IMR-90 (cell line): Measurements from ENCODE around the gene CLRN3. TPM values are rescaled to one million over a fixed set of nuclear protein-coding genes. Genes with fewer than 3 reads are reported as not detected.

Experiments
- ATAC-seq: fragments of 200-7000 bp; cut with Tn5 transposase; 2 replicates; pipeline ENCODE4 v1.9.1; 2020; ENCODE audit warnings: low read depth, mild to moderate bottlenecking, moderate library complexity
- BruUV-seq: library from RNA; stranded (reverse); fragments of 400-500 nt; replicated peaks from 2 replicates; lab custom pipeline; 2021; lab: Mats Ljungman, UMichigan
- CTCF ChIA-PET: fragments of 300-600 bp; formaldehyde crosslinking; extraction: SDS; loops from one replicate; lab custom pipeline; 2021; ENCODE audit warnings: antibody characterized with exemption; lab: Yijun Ruan, JAX
- POLR2A ChIA-PET: fragments of 300-600 bp; sonication (Branson Sonifier 250); formaldehyde crosslinking; loops from one replicate; lab custom pipeline; 2022; ENCODE audit warnings: antibody characterized with exemption; ENCODE audit not compliant: unreplicated experiment; lab: Charles Lee
- DNase-seq: peaks from one replicate; pipeline ENCODE4 v3.0.0; 2013
- H2AFZ ChIP-seq: replicated peaks from 2 replicates; pipeline ENCODE3; 2013; ENCODE audit warnings: low read length, mild to moderate bottlenecking; ENCODE audit not compliant: poor library complexity
- H2AK5ac ChIP-seq: 2 replicates; pipeline ENCODE4 v1.6.1; 2013; ENCODE audit warnings: low read depth, low read length, inconsistent platforms
- H2AK9ac ChIP-seq: replicated peaks from 2 replicates; pipeline ENCODE3; 2013; ENCODE audit warnings: mild to moderate bottlenecking, low read depth, low read length, moderate library complexity; ENCODE audit not compliant: poor library complexity
- H2BK120ac ChIP-seq: 2 replicates; pipeline ENCODE4 v1.6.1; 2013; ENCODE audit warnings: low read depth, low read length, inconsistent platforms
- H2BK15ac ChIP-seq: 3 replicates; pipeline ENCODE4 v1.6.1; 2013; ENCODE audit warnings: low read depth, low read length, inconsistent platforms
- H2BK20ac ChIP-seq: 2 replicates; pipeline ENCODE4 v1.6.1; 2013; ENCODE audit warnings: low read depth, mild to moderate bottlenecking, inconsistent platforms, low read length, moderate library complexity
- H2BK5ac ChIP-seq: 2 replicates; pipeline ENCODE4 v1.6.1; 2013; ENCODE audit warnings: mild to moderate bottlenecking, low read depth, low read length, inconsistent platforms; ENCODE audit not compliant: poor library complexity, severe bottlenecking
- H3K14ac ChIP-seq: replicated peaks from 2 replicates; pipeline ENCODE4 v1.6.1; 2013; ENCODE audit warnings: low read depth, low read length, inconsistent platforms
- H3K18ac ChIP-seq: 2 replicates; pipeline ENCODE4 v1.6.1; 2013; ENCODE audit warnings: low read depth, low read length, control low read depth
- H3K23ac ChIP-seq: 2 replicates; pipeline ENCODE4 v1.6.1; 2013; ENCODE audit warnings: low read depth, low read length, inconsistent platforms
- H3K27ac ChIP-seq: 2 replicates; pipeline ENCODE4 v1.5.1; 2013; ENCODE audit warnings: mild to moderate bottlenecking, control low read depth, low read length; ENCODE audit not compliant: insufficient read depth
- H3K27me3 ChIP-seq: 2 replicates; pipeline ENCODE4 v1.6.1; 2013; ENCODE audit warnings: low read length; ENCODE audit not compliant: control insufficient read depth, insufficient read depth
- H3K36me3 ChIP-seq: 2 replicates; pipeline ENCODE4 v1.6.1; 2013; ENCODE audit warnings: low read length, mixed read lengths; ENCODE audit not compliant: control insufficient read depth, insufficient read depth
- H3K4ac ChIP-seq: 2 replicates; pipeline ENCODE4 v1.6.1; 2013; ENCODE audit warnings: low read depth, low read length, inconsistent platforms
- H3K4me1 ChIP-seq: 2 replicates; pipeline ENCODE4 v1.6.1; 2013; ENCODE audit warnings: low read length, mixed read lengths; ENCODE audit not compliant: control insufficient read depth, insufficient read depth
- H3K4me2 ChIP-seq: 2 replicates; pipeline ENCODE4 v1.6.1; 2013; ENCODE audit warnings: low read depth, mild to moderate bottlenecking, control low read depth, low read length, moderate library complexity
- H3K4me3 ChIP-seq: 2 replicates; pipeline ENCODE4 v1.5.1; 2013; ENCODE audit warnings: low read depth, mild to moderate bottlenecking, control low read depth, low read length, moderate library complexity; ENCODE audit not compliant: insufficient read depth
- H3K56ac ChIP-seq: 2 replicates; pipeline ENCODE4 v1.6.1; 2013; ENCODE audit warnings: low read length, inconsistent platforms; ENCODE audit not compliant: insufficient read depth; ENCODE audit errors: extremely low read depth
- H3K79me1 ChIP-seq, 2 experiments: 2 replicates each; pipeline ENCODE4 v1.6.1; 2013; ENCODE audit warnings: low read length in 2 of 2, inconsistent platforms in 1 of 2, low read depth in 1 of 2
- H3K9ac ChIP-seq: 2 replicates; pipeline ENCODE4 v1.6.1; 2013; ENCODE audit warnings: low read depth, low read length, control low read depth
- H3K9me1 ChIP-seq: 2 replicates; pipeline ENCODE4 v1.6.1; 2013; ENCODE audit warnings: low read length, inconsistent platforms; ENCODE audit not compliant: insufficient read depth
- H3K9me3 ChIP-seq: 2 replicates; pipeline ENCODE4 v1.6.1; 2013; ENCODE audit warnings: low read length; ENCODE audit not compliant: control insufficient read depth, insufficient read depth
- H4K20me1 ChIP-seq: 2 replicates; pipeline ENCODE4 v1.6.1; 2013; ENCODE audit warnings: low read length, inconsistent platforms; ENCODE audit not compliant: insufficient read depth
- H4K5ac ChIP-seq: 2 replicates; pipeline ENCODE4 v1.6.1; 2013; ENCODE audit warnings: mild to moderate bottlenecking, low read depth, low read length, control low read depth
- H4K8ac ChIP-seq, 2 experiments: 2 replicates each; pipeline ENCODE4 v1.6.1; 2013; ENCODE audit warnings: low read depth in 2 of 2, low read length in 2 of 2, control low read depth in 1 of 2, inconsistent platforms in 1 of 2
- H4K91ac ChIP-seq: 2 replicates; pipeline ENCODE4 v1.6.1; 2013; ENCODE audit warnings: low read depth, low read length, inconsistent platforms; ENCODE audit not compliant: insufficient read depth
- BHLHE40 ChIP-seq: fragments of 150-350 bp; IDR thresholded peaks from 2 replicates; pipeline ENCODE4 v1.6.1; 2016; ENCODE audit warnings: mild to moderate bottlenecking, low read depth, low read length
- CEBPB ChIP-seq: IDR thresholded peaks from 2 replicates; pipeline ENCODE4 v1.6.1; 2012; ENCODE audit warnings: low read depth, low read length, improper control_type of control experiment
- MXI1 ChIP-seq: IDR thresholded peaks from 2 replicates; pipeline ENCODE4 v1.6.1; 2012; ENCODE audit warnings: low read depth, mild to moderate bottlenecking, low read length, moderate library complexity, borderline replicate concordance
- NFE2L2 ChIP-seq: fragments of 150-350 bp; IDR thresholded peaks from 2 replicates; pipeline ENCODE4 v1.6.1; 2016; ENCODE audit warnings: low read depth, mild to moderate bottlenecking, low read length
- POLR2A ChIP-seq: IDR thresholded peaks from 2 replicates; pipeline ENCODE4 v1.6.1; 2012; ENCODE audit warnings: mild to moderate bottlenecking, low read depth, low read length
- RCOR1 ChIP-seq: IDR thresholded peaks from 2 replicates; pipeline ENCODE4 v1.6.1; 2012; ENCODE audit warnings: mild to moderate bottlenecking, low read length, improper control_type of control experiment; ENCODE audit not compliant: insufficient replicate concordance
- RFX5 ChIP-seq: IDR thresholded peaks from 2 replicates; pipeline ENCODE4 v1.8.0; 2012; ENCODE audit warnings: low read depth, mild to moderate bottlenecking, low read length, moderate library complexity
- WGBS, 2 experiments: methylation state at CpG; one replicate each; pipeline versions ENCODE4 v1.1.5 to v1.1.7; 2013; ENCODE audit warnings: missing lambda C conversion rate in 2 of 2; ENCODE audit not compliant: insufficient read length in 1 of 2; ENCODE audit errors: extremely low coverage in 2 of 2; 5-methylcytosine and 5-hydroxymethylcytosine counted together
- dilution Hi-C: fragments of 300-500 bp; cut with HindIII; formaldehyde crosslinking; loops from one replicate; pipeline ENCODE4 v1.14.3; 2018; ENCODE audit warnings: low sequenced_read_pairs; ENCODE audit not compliant: unreplicated experiment
- in situ Hi-C: fragments of 300-500 bp; cut with MboI; formaldehyde crosslinking; loops from 3 replicates; pipeline ENCODE4 v1.14.3; 2019; ENCODE audit warnings: low sequenced_read_pairs, inconsistent platforms, mixed read lengths
- intact Hi-C: fragments of 100-400 bp; cut with micrococcal nuclease; formaldehyde crosslinking; loops from 2 replicates; pipeline ENCODE4 v1.10.0; 2022
- polyA plus RNA-seq, 3 experiments: library from polyadenylated mRNA; depleted of rRNA; stranded (reverse); fragments of >200 nt; gene quantifications; 2 replicates each; pipeline ENCODE4 v1.2.3, GENCODE V29; 2012; ENCODE audit warnings: low replicate concordance in 1 of 3
- total RNA-seq: library from RNA; depleted of rRNA; stranded (reverse); fragments of >200 nt; gene quantifications from 2 replicates; pipeline ENCODE4 v1.2.3, GENCODE V29; 2012
- TF ChIP-seq, protein P1 (sequence below): fragments of 150-350 bp; IDR thresholded peaks from 2 replicates; pipeline ENCODE4 v1.6.1; 2017; ENCODE audit warnings: mild to moderate bottlenecking, antibody characterized with exemption, low read length, low read depth
- TF ChIP-seq, protein P2 (sequence below): fragments of 150-350 bp; IDR thresholded peaks from 2 replicates; pipeline ENCODE4 v1.6.1; 2016; ENCODE audit warnings: low read depth, mild to moderate bottlenecking, low read length, moderate library complexity, borderline replicate concordance
- TF ChIP-seq, protein P3 (sequence below): conservative IDR thresholded peaks from 2 replicates; pipeline ENCODE4 v1.5.1; 2012; ENCODE audit warnings: mild to moderate bottlenecking, low read depth, low read length, improper control_type of control experiment

The CLRN3 gene
- total and polyA plus RNA-seq, 2 of the 4 experiments (the other 2 are of a cell fraction) = not detected

DNA sequence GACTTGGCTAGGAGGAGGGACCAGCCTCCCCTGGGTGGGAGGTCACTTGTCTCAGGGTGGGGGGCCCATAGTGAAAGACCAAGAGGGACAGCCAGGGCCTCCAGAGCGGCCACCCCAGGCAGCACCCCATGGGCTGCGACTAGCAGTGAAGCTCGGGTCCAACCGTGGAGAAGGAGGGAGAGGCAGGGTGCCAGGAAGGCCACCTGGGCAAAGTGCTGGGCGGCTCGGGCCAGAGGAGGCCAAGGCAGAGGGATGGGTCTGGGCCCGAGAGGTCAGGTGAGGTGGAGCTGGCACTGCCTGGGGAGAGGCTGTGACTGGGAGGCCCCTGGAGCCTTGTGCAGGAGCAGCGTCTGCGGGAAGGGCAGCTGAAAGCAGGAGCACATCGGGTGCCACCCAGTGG is 41.8 kb downstream of the CLRN3 start:
- DNase-seq = no peak
- Histone ChIP-seq H4K20me1 (no peaks in the 10 kb centered on the region), H3K56ac (no peak overlapping the region), H3K9ac (no peak overlapping the region), H3K4me3 (no peak overlapping the region), H3K79me1 (no peaks in the 10 kb centered on the region), H3K4me2 (no peak overlapping the region), H3K4ac (no peak overlapping the region), H4K91ac (no peak overlapping the region), H2BK15ac (no peak overlapping the region), H2BK5ac (no peak overlapping the region), H3K9me1 (no peaks in the 10 kb centered on the region), H3K9me3 (no peaks in the 10 kb centered on the region), H3K18ac (no peak overlapping the region), H2AK9ac (no peak overlapping the region), H3K27ac (no peak overlapping the region), H4K8ac (no peak overlapping the region), H3K27me3 (no peaks in the 10 kb centered on the region), H3K4me1 (no peaks in the 10 kb centered on the region), H2BK20ac (no peak overlapping the region), H3K36me3 (no peaks in the 10 kb centered on the region), H2AFZ (no peak overlapping the region), H2BK120ac (no peak overlapping the region), H3K23ac (no peak overlapping the region), H3K14ac (no peak overlapping the region), H4K5ac (no peak overlapping the region), H2AK5ac (no peak overlapping the region)
- ChIA-PET CTCF (no interaction called here), POLR2A (no interaction called here)
- dilution Hi-C loops (no loop called here), in situ Hi-C loops (no loop called here), intact Hi-C loops (loop anchor here (5.0 to 10.0 kb wide), 4 partner anchors 356 to 1869 kb away; partner anchors contain the start of gene INSYN2A)
- BruUV-seq = no TSS peak
- TF ChIP-seq CEBPB = no peak
- no peak for TF ChIP-seq RFX5
- TF ChIP-seq NFE2L2 = no peak
- TF ChIP-seq, protein P1, sequence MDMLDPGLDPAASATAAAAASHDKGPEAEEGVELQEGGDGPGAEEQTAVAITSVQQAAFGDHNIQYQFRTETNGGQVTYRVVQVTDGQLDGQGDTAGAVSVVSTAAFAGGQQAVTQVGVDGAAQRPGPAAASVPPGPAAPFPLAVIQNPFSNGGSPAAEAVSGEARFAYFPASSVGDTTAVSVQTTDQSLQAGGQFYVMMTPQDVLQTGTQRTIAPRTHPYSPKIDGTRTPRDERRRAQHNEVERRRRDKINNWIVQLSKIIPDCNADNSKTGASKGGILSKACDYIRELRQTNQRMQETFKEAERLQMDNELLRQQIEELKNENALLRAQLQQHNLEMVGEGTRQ = no peak
- no peak for TF ChIP-seq RCOR1
- no peak for TF ChIP-seq POLR2A
- TF ChIP-seq, protein P2, sequence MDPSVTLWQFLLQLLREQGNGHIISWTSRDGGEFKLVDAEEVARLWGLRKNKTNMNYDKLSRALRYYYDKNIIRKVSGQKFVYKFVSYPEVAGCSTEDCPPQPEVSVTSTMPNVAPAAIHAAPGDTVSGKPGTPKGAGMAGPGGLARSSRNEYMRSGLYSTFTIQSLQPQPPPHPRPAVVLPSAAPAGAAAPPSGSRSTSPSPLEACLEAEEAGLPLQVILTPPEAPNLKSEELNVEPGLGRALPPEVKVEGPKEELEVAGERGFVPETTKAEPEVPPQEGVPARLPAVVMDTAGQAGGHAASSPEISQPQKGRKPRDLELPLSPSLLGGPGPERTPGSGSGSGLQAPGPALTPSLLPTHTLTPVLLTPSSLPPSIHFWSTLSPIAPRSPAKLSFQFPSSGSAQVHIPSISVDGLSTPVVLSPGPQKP = no peak
- no peak for TF ChIP-seq BHLHE40
- TF ChIP-seq, protein P3, sequence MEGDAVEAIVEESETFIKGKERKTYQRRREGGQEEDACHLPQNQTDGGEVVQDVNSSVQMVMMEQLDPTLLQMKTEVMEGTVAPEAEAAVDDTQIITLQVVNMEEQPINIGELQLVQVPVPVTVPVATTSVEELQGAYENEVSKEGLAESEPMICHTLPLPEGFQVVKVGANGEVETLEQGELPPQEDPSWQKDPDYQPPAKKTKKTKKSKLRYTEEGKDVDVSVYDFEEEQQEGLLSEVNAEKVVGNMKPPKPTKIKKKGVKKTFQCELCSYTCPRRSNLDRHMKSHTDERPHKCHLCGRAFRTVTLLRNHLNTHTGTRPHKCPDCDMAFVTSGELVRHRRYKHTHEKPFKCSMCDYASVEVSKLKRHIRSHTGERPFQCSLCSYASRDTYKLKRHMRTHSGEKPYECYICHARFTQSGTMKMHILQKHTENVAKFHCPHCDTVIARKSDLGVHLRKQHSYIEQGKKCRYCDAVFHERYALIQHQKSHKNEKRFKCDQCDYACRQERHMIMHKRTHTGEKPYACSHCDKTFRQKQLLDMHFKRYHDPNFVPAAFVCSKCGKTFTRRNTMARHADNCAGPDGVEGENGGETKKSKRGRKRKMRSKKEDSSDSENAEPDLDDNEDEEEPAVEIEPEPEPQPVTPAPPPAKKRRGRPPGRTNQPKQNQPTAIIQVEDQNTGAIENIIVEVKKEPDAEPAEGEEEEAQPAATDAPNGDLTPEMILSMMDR = no peak
- TF ChIP-seq MXI1 = no peak
- ATAC-seq = no peak
- 41% methylated on average over 4 of the region's 10 CpGs; no CpG with 5 or more reads in 1 of the 2 experiments for WGBS, 2 experiments
